COR-L47 (cell line): ENCODE measurements around the gene ZNF804B.

Experiments used
- DNase-seq: peaks from one replicate; lab custom pipeline; 2025; lab: John Stamatoyannopoulos, UW

The ZNF804B gene

DNA sequence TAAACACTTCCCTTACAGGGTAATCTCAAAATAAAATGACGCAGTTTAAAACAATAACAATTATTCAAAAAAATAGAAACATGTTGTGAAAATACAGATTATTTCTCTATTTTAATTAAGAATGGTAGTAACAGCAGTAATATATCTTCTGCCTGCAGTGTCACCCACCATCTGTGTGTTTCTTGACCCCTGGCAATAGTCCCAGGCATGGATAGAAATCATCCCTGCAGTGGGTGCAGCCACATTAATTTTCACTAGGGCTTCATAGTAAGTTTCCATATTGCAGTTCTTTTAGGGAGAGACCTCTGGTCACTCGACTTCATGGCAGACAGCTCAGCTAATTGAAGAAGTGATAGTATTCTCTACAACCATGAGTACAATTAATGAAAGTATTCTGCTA is 506.1 kb downstream of the ZNF804B start:
- no peak for DNase-seq

DNA sequence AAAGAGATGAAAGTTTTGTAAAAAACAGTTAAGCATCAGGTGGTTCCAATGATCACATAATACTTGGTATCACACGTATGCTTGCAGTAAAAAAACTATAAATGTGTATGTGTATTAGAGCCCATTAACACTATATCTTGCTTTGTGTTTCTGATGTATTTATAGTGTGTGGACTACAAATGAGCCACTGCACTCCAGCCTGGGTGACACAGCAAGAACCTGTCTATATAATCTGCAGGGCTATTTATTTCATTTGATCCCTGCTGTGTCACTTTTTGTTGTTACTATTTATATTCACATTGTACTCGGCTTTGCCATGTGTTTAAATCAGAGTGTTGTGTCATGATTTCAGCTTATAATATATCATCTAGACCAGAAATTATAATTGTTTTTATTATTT is 523.8 kb downstream of the ZNF804B start:
- no peak for DNase-seq

DNA sequence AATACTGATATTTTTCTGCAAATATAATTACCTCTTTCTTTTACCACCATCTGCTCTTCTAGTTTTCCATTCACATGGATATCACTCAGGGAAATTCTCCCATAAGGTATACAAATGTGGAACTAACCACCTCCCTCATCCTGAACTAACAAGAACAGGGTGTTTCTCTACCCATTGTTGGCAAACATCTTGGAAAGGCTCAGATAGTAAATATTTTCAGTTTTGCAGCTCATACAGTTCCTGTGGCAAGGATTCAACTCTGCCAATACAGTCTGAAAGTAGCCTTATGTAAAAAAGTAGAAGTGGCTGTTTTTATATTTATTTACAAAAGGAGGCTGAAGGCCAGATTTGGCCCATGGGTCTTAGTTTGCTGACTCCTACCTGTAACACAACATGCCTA is 549.0 kb downstream of the ZNF804B start:
- no peak for DNase-seq

DNA sequence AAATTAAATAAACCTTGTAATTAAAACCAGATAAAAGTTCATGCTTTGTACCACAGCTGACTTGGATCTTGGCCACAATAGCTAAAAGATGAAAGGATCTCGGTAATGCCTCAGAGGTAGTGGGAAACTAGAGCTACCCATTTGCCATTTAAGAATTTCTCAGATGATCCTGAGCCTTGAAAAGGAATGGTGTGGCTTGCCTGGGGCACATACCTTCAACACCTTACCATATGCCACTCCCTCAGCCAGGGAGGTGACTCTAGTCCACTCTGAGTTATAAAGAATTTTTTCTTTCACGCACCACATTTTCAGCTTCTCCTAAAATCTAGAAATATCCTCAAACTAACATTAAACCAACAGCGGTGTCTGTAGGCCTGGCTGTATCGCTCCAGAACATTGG is 552.4 kb downstream of the ZNF804B start:
- DNase-seq: no peak

DNA sequence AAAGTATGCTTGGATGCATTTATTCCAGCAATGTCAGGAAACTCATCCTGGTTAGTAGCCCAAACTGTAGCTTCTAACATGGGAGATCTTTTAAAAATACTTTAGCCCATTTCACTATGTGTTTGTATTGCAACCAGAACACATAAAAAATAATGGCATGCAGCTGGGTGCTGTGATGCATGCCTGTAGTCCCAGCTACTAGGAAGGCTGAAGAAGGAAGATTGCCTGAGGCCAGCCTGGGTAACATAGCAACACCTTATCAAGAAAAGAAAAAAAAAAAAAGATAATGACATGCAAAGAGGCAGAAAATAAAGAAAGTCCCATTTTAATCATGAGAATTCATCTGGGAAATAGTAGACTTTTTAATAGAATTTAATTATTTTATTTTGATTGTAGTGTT is 553.1 kb downstream of the ZNF804B start:
- no peak for DNase-seq

DNA sequence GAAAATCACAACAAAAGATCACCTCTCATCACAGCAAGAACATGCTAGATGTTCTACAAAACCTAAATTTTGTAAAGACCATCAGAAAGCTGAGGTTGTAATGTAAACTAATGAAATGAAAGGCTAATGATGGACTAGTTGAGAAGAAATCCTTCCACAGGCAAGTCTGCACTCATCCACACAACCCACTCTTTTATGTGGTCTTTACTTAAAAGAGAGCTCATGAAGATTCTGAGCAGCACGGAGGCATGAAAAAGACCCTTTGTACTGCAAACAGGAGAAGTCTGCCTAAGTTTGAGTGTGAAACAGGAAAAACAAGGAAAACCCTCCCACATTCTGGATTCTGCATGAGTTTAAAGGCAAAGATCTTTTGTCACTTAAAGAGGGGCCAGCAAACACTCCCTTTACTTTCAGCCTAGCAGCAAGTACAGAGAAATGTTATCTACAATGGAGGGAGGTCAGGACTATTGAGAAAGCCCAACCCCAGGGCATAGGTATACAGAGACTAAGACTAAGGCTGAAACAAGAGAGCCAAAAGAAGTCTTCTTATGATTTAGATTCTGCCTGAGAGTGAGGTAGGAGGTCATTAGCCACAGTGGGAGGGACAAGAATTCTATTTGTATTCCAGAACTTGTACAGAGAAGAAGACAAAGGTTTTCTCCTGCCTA is 557.2 kb downstream of the ZNF804B start:
- no peak for DNase-seq

DNA sequence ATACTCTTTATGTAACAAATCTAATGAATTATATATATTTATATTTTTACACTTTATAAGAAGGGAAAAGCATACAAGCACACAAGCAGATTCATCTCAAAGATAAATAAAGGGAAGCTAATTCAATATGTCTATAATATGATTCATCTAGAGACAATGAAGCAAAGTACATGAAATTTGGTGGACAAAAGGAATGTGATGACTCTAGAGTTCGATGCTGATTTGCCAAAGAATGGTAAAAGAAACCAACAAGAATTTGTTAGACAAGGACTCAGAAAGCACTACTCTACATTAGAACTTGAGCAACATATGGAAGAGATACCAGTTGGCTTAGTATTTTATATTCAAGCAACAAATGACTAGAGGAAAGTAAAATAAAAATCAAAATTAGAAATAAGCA is 572.5 kb downstream of the ZNF804B start:
- DNase-seq: no peak

DNA sequence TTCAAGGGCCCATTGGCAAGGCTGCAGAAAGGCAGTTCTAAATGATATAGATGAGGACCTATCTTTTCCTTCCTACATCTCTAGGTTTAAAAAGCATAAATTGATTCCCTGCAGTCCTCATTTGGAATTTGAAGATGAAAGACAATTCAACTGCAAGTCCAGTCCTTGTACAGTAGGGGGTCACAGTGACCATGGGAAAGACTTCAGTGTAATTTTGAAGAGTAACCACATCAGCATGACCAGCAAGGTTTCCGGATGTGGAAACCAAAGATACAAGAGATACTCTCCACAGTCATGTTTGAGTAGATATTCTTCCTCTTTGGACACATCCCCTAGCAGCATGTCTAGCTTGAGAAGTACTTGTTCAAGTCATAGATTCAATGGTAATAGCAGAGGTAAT is 575.3 kb downstream of the ZNF804B start:
- DNase-seq: no peak

DNA sequence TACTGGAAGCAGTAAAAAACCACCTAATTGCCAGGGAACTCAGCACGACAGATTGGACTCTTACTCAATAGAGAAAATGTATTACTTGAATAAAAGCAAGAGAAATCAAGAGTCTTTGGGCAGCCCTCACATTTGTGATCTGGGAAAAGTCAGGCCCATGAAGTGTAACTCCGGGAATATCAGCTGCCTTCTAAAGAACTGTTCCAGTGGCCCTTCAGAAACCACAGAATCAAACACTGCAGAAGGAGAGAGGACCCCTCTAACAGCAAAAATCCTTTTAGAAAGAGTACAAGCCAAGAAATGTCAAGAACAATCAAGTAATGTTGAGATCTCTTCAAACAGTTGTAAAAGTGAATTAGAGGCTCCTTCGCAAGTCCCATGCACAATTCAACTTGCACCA is 576.0 kb downstream of the ZNF804B start:
- DNase-seq: no peak

DNA sequence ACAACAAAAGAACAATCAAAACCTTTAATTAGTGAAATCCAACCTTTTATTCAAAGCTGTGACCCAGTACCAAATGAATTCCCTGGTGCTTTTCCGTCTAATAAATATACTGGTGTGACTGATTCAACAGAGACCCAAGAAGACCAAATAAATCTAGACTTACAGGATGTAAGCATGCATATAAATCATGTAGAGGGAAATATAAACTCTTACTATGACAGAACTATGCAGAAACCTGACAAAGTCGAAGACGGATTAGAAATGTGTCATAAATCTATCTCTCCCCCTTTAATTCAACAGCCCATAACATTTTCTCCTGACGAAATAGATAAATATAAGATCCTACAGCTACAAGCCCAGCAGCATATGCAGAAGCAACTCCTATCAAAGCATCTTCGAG is 576.6 kb downstream of the ZNF804B start:
- DNase-seq: no peak

DNA sequence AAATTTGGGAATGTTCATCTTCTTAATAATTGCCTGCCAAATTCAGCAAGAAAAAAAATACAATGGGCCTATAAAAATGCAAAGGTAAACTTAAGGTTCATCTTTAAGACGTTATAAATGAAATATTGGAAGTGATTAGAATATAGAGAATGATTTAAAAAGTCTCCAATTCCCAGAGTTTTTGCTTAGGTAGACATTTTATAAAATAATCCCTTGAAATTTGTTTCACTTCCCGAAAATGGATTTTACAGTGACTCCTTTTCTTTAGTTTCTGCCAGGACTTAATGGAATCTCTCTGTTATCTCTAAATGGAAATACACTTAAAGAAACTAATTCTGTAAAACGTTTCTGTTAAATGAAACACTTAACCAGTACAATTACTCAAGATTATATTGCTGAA is 580.2 kb downstream of the ZNF804B start:
- DNase-seq: no peak

DNA sequence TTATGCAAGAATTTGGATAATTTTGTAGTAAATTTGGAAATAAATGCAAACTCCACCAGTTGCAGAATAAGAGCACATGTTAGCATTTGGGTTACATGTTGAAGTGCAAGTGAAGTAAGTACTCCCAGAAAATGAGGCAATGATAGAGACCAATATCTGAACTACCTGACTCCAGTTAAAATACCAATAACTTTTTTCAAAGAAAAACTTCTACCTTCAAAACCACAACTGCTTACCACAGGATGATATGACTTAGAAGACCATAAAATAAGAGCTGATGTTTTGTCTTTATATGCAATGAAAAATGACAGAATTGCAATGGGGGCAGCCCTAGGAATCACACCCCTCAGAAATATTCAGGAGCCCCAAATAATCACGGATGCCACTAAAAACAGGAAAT is 597.6 kb downstream of the ZNF804B start:
- DNase-seq: no peak

DNA sequence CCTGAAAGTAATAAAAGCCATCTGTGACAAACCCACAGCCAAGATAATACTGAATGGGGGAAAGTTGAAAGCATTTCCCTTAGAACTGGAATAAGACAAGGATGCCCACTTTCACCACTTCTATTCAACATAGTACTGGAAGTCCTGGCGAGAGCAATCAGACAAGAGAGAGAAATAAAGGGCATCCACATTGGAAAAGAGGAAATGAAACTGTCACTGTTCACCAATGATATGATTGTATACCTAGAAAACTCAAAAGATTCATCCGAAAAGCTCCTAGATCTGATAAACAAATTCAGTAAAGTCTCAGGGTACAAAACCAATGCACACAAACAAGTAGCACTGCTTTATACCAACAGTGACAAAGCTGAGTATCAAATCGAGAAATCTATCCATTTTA is 617.7 kb downstream of the ZNF804B start:
- DNase-seq: no peak

DNA sequence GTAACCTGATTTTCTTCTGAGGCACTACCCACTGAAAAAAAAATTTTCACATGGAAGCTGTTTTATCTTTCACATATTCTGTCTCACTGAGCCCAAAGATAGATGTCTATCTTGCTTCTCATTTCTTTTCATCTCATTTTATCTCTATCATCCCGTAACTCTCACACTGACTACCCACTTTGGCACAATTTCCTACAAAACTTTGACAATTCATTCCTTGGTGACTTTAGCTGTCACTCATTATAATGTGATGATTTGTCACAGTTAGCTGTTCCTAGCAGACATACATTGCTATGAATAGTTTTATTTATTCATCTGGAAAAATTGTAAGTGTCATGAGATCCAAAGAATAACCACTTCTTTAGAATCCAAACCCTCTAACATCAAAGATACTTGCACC is 625.9 kb downstream of the ZNF804B start:
- no peak for DNase-seq
